M059J (cell line): ENCODE results near the gene SCUBE3. TPM values are rescaled to one million over a fixed set of nuclear protein-coding genes. Genes with fewer than 3 reads are reported as not detected.

Experiments
- DNase-seq: peaks from one replicate; pipeline ENCODE4 v3.0.0-alpha.2; 2012; ENCODE audit warnings: low read depth
- total RNA-seq: library from RNA; depleted of rRNA; stranded (reverse); fragments of >200 nt; shearing (Covaris generic); gene quantifications from 2 replicates; pipeline ENCODE4 v1.2.3, GENCODE V29; 2014

SCUBE3 gene
- total RNA-seq, 1 experiment from 2014 or later, result 0.12 TPM

- peak; percentile 94 for DNase-seq
These were observed 32.3 kb upstream of the SCUBE3 start for GRCh38 chr6:35181308-35181932.

DNA sequence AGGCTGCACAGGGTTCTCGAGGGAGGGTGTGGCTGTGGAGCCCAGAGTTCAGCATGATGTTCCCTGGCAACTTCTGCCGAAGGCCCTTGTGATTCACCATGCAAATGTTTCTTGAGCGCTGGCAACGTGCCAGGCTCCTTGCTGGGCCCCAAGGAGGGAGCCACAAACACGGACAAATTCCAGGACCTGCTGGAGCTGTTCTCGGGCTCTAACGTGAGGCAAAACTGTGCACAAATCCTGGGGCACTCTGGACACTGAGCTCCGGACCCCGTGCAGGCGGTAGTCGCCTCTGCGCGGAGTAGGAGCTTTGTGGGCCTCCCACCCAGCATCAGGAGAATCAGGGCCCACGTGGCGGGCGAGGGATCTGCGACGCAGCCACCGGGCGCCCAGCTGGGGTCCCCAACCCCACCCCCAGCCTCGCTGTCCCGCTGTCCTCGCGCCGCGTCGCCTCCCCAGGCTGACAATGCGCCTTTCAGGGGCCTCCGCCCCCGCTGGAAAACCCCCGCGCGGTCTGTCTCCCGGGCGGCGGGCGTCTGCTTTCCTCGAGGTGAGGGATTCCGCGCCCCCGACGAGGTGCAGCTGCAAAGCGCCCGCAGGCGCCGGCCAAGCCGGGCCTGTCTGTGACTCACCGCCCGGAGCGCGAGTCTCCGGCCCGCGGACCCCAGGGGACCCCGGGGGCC is 31.7 kb upstream of the SCUBE3 start:
- DNase-seq, result peak; percentile 83

GRCh38 chr6:35183281-35183680 is 30.5 kb upstream of the SCUBE3 start:
- DNase-seq, result no peak

DNA sequence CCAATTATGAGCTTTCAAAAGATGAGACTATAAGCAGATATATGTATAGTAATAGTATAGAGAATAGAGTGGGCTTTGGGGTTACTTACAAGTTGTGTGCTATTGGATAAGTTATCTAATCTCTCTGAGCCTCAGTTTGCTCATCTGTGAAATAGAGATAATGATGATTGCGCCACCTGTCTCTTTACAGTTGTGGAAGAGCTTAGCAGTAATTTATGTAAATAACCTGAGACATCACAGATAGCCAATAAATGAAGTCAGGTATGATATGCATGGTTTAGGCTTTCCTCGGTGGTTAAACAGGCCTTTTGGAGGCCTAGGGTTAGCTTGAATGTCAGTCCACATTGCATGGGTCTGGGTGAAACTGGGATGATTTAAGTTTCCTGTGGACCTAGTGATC is 29.8 kb upstream of the SCUBE3 start:
- no peak for DNase-seq

DNA sequence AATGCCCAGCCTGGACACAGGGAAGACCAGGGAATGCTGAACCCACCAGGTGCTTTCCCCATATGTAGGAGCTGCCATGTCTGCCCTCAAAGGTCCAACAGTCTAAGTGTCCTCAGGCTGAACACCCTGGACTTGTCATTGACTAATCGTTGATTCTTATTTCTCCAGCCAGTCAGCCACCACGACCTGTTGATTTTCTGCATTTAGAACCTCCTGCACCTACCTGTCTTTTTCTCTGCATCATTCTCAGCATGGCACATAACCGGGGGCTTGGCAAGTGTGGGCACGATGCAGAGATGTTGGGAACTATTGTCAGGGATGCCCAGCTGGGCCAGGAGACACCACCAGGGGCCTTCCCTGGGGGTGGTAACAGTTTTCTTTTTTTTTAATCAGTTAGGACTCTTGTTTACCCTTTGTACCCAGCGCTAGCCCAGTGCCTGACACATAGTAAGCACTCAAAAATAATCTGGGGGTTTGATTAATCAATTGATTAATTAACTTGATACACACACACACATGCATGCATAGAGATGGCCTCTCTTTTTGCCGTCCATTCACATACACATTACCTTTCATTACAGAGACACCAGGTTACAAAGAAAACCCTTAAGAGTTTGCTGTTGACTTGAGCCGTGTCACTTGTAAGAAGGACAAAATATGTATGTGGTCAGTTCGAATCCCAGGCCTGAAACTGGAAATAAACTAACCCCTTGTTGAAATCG is 29.0 kb upstream of the SCUBE3 start:
- no peak for DNase-seq

GRCh38 chr6:35185302-35185681 is 28.5 kb upstream of the SCUBE3 start:
- peak; percentile 68 for DNase-seq

DNA sequence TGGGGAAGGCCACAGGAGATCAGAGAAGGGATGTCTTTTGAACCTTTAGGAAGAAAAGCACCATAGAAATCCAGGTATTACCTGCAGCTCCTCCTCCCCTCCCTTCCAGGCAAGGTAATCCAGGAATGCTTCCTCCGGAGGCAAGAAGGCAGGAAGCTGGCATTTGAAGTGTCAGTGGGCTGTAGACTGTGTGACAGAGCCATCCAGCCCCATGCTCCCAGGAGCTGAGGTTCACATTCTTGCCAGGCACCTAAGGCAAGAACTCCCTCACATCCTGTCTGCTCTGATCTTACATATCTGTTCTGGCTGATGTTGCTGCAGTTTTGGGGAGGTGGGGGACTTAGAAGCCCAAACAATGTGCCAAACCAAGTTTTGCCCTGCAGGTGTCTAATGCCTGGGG is 27.8 kb upstream of the SCUBE3 start:
- DNase-seq, result no peak

GRCh38 chr6:35186571-35186970 is 27.2 kb upstream of the SCUBE3 start:
- DNase-seq, result no peak

DNA sequence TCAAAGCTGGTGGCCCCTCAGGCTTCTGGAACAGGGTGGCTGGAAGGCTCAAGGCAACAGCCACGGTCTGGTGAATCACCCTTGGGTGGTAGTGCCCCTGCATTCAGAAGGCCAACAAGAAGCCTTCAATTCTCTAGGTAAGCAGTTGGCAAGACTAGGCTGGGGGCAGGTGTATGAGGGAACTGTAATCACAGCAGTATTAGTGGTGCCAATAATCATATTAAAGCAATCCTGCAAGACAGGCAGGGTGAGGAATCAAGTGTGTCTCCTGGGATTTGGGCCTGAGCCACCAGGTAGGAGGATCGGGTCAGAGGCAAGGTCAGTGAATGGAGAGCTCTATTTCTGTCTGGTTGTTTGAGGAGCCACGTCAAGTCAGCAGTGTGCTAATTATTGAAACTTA is 24.9 kb upstream of the SCUBE3 start:
- DNase-seq, result no peak

DNA sequence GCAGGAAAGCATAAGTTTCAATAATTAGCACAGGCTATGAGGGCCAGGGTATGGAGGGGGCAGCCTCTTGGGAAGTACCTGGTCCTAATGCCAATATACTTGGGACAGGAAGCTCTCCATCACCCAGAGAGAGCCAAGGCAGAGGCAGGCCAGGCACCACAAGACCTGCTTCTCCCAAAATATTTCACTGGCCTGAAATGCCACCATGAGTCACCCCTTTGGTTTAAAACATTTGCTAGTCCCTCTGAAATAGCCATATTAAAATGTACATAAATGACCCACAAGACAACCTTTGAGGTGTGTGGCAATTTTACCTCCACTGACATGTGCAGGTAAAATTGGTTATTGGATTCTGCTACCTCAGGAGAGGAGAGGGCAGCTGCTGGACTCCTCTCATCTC is 23.4 kb upstream of the SCUBE3 start:
- DNase-seq, result no peak

DNA sequence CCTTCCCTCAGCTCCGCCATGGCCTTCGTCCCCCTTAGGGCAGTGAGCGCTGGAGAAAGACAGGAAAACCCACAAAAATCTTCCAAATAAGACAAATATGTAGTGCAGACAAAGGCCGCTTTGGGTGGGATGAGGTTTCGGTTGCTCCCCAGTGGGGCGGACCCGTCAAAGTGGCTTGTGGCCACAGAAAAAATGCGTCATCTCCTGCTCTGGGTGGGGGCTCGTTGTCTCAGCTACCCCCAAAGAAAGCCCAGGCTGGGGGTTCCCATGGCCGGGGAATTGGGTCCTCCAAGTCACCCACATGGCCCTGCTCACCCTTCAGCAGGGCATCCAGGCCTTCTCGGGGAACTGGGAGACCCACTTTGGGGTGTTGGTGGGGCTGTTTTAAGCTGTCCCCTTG is 21.9 kb upstream of the SCUBE3 start:
- DNase-seq, result no peak

GRCh38 chr6:35192301-35192860 is 21.4 kb upstream of the SCUBE3 start:
- DNase-seq, result no peak

DNA sequence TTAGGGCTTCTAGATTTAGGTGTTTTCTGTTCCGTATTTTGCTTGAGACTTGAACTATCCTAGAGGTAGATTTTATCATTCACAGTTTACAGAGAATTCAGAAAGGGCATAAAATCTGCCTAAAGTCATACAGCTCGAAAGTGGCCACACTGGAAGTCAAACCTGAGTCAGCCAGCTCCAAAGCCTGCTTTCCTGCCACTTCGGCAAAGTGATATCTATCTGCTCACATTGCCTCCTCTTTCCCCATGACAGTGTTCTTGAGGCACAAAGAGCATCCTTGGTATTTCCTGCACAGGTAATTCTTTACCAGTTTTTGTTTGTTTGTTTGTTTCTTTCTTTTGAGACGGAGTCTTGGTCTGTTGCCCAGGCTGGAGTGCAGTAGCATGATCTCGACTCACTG is 19.4 kb upstream of the SCUBE3 start:
- no peak for DNase-seq

GRCh38 chr6:35195120-35195780 is 18.5 kb upstream of the SCUBE3 start:
- no peak for DNase-seq

DNA sequence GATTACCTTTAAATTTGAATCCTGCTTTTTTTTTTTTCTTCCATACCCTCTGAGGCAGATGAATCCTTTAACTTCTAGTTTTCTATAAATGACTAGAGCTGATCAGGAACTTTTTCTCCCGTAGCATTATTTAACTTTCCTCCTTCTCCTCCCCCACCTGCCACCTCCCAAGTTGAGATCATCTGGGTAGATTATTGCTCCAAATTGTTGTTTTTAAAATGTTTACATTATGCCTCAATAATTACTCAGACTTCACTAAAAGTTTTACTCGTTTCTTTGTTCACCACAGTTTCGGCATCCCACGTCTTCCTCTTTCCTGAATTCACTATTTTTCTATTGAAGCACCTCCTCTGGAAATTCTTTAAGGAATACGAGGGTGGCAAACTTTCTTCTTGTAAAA is 16.6 kb upstream of the SCUBE3 start:
- no peak for DNase-seq

- no peak for DNase-seq
These were observed 13.9 kb upstream of the SCUBE3 start for GRCh38 chr6:35199866-35200265.

GRCh38 chr6:35202066-35202546 is 11.7 kb upstream of the SCUBE3 start:
- no peak for DNase-seq

GRCh38 chr6:35203152-35203670 is 10.5 kb upstream of the SCUBE3 start:
- DNase-seq, result no peak

DNA sequence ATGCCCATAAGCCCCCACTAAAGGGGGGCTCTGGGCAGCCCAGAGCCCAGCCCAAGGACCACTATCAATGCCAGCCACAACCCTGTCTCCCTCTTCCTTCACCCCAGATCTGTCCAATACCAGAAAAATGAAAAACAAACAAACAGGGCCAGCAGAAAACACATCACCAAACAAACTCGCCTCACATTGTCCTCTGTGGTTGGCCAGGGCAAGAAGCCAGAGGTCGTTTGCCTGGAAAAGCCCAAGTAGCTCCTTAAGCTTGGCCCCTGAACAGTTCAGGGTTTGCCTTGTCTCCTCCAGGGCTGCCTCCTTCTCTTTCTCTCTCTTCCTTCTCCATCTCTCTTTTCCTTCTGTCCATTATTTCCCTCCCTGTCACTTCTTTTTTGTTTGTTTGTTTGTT is 10.1 kb upstream of the SCUBE3 start:
- peak; percentile 33 for DNase-seq

DNA sequence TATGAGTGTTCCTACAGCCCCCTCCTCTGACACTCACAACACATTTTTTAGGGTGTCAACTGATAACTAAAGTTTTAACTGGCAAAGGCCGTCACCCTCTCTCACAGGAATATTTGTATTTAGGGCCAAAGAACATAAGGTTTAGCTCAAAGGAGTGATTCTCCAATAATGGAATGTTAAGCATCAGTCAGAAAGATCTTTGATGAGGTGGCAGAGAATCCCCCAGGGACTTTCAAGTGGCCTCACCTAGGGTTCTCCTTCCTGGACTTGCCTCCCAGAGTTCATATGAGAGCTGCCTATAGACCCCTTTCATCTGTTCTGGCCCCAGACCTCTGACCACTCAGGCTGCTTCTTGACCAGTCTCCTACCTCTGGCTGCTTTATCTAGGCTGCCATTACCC is 7.4 kb upstream of the SCUBE3 start:
- DNase-seq, result no peak

- no peak for DNase-seq
These were observed 5.3 kb upstream of the SCUBE3 start for GRCh38 chr6:35208419-35208818.

DNA sequence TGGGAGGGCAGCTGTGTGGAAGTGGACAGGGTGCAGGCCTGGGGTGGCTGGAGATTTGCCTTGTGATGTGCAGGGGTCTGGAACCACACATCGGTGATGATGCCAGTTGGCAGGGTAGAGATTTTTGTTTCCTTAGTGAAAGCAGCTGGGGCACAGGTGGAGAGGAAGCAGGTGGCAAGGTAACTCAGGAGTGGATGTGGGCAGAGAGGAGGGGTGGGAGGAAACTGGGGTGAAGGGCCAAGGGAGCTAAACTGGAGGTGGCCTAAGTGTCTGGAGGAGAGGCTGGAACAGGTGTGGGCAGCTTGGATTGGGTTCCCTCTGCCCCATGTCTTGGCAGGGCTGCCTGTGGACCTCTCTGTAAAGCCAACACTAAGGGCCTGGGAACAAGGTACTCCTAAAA is 4.7 kb upstream of the SCUBE3 start:
- no peak for DNase-seq
